H1 (cell line): ENCODE results near the gene EPYC. TPM values are rescaled to one million over a fixed set of nuclear protein-coding genes. Genes with fewer than 3 reads are reported as not detected.

Experiments
- CTCF ChIA-PET: fragments of 300-600 bp; sonication (Branson Sonifier 250); formaldehyde crosslinking; loops from one replicate; lab custom pipeline; 2021; ENCODE audit not compliant: partially characterized antibody; lab: Charles Lee
- POLR2A ChIA-PET: fragments of 300-600 bp; sonication (Branson Sonifier 250); formaldehyde crosslinking; loops from one replicate; lab custom pipeline; 2021; ENCODE audit warnings: inconsistent platforms; ENCODE audit not compliant: partially characterized antibody; lab: Charles Lee
- DNase-seq, 2 experiments: peaks; one replicate each; pipeline versions ENCODE4 v3.0.0 to v3.0.0-alpha.2; 2010 to 2022; ENCODE audit warnings: low spot score in 2 of 2, low read depth in 1 of 2, mixed read lengths in 1 of 2
- FAIRE-seq: peaks from 2 replicates; lab custom pipeline; 2011; peaks lifted over from hg19 to GRCh38; lab: Jason Lieb, UNC
- H2AFZ ChIP-seq: 2 replicates; pipeline ENCODE4 v1.8.1; 2012; ENCODE audit warnings: low read length, inconsistent platforms
- H2AK5ac ChIP-seq: 2 replicates; pipeline ENCODE4 v1.6.1; 2013; ENCODE audit warnings: low read depth, low read length
- H2BK120ac ChIP-seq: replicated peaks from 2 replicates; pipeline ENCODE3; 2013; ENCODE audit warnings: low read depth, low read length, inconsistent platforms
- H2BK12ac ChIP-seq: 2 replicates; pipeline ENCODE4 v1.6.1; 2013; ENCODE audit warnings: low read depth, low read length
- H2BK15ac ChIP-seq: 2 replicates; pipeline ENCODE4 v1.6.1; 2013; ENCODE audit warnings: low read length
- H2BK20ac ChIP-seq: 2 replicates; pipeline ENCODE4 v1.6.1; 2013; ENCODE audit warnings: low read length
- H2BK5ac ChIP-seq: 2 replicates; pipeline ENCODE4 v1.6.1; 2013; ENCODE audit warnings: low read depth, low read length
- H3K14ac ChIP-seq: 2 replicates; pipeline ENCODE4 v1.6.1; 2013; ENCODE audit warnings: inconsistent platforms; ENCODE audit not compliant: insufficient read length
- H3K18ac ChIP-seq: 2 replicates; pipeline ENCODE4 v1.6.1; 2013; ENCODE audit warnings: low read length; ENCODE audit errors: extremely low read depth
- H3K23ac ChIP-seq: 2 replicates; pipeline ENCODE4 v1.6.1; 2013; ENCODE audit warnings: inconsistent platforms; ENCODE audit not compliant: insufficient read length
- H3K23me2 ChIP-seq: 2 replicates; pipeline ENCODE4 v1.6.1; 2013; ENCODE audit warnings: low read depth, low read length
- H3K27ac ChIP-seq: 2 replicates; pipeline ENCODE4 v1.6.1; 2011; ENCODE audit warnings: low read depth, low read length, inconsistent platforms
- H3K27me3 ChIP-seq, 4 experiments: replicated peaks in 1 of 4; 1 replicate in 1 of 4; 2 replicates in 3 of 4; pipeline versions ENCODE4 v1.6.1 to v1.8.1; 2011 to 2013; ENCODE audit warnings: low read length in 3 of 4, mild to moderate bottlenecking in 3 of 4, inconsistent platforms in 2 of 4, mixed read lengths in 2 of 4, moderate library complexity in 1 of 4; ENCODE audit not compliant: control insufficient read depth in 3 of 4, insufficient read depth in 3 of 4; ENCODE audit errors: extremely low read depth in 1 of 4
- H3K36me3 ChIP-seq, 4 experiments: 2 replicates each; pipeline versions ENCODE4 v1.6.1 to v1.8.1; 2011 to 2013; ENCODE audit warnings: mild to moderate bottlenecking in 4 of 4, low read length in 3 of 4, moderate library complexity in 2 of 4, control low read depth in 1 of 4, inconsistent platforms in 1 of 4; ENCODE audit not compliant: insufficient read depth in 4 of 4, control insufficient read depth in 2 of 4
- H3K4ac ChIP-seq: replicated peaks from 2 replicates; pipeline ENCODE3; 2013; ENCODE audit warnings: low read length, low read depth, mixed read lengths, inconsistent platforms; ENCODE audit not compliant: insufficient read length
- H3K4me1 ChIP-seq, 4 experiments: replicated peaks in 1 of 4; 1 replicate in 1 of 4; 2 replicates in 3 of 4; pipeline versions ENCODE4 v1.6.1 to v1.8.1; 2011 to 2013; ENCODE audit warnings: low read length in 3 of 4, inconsistent platforms in 2 of 4, mixed read lengths in 1 of 4; ENCODE audit not compliant: insufficient read depth in 4 of 4, control insufficient read depth in 3 of 4
- H3K4me2 ChIP-seq, 2 experiments: 2 replicates each; pipeline versions ENCODE4 v1.6.1 to v1.8.1; 2011 to 2013; ENCODE audit warnings: low read depth in 2 of 2, low read length in 2 of 2, control low read depth in 1 of 2, inconsistent platforms in 1 of 2, mild to moderate bottlenecking in 1 of 2; ENCODE audit not compliant: insufficient read depth in 1 of 2
- H3K4me3 ChIP-seq, 4 experiments: fragments of 200-600, 300-600 bp in 1 of 4; sonication (generic), shearing (Covaris generic), sonication (Bioruptor Twin) in 1 of 4; 2 replicates each; pipeline versions ENCODE4 v1.5.1 to v1.8.1; 2011 to 2016; ENCODE audit warnings: low read length in 4 of 4, low read depth in 3 of 4, control low read depth in 2 of 4, inconsistent platforms in 2 of 4, mild to moderate bottlenecking in 2 of 4, mixed read lengths in 1 of 4, moderate library complexity in 1 of 4; ENCODE audit not compliant: insufficient read depth in 2 of 4; ENCODE audit errors: extremely low read depth in 1 of 4
- H3K56ac ChIP-seq: replicated peaks from 2 replicates; pipeline ENCODE3; 2013; ENCODE audit warnings: low read depth, mild to moderate bottlenecking, mixed read lengths, low read length, inconsistent platforms; ENCODE audit not compliant: insufficient read length
- H3K79me1 ChIP-seq: 2 replicates; pipeline ENCODE4 v1.6.1; 2013; ENCODE audit warnings: low read depth, low read length, control low read depth
- H3K79me2 ChIP-seq, 2 experiments: 2 replicates each; pipeline versions ENCODE4 v1.6.1 to v1.8.1; 2012 to 2013; ENCODE audit warnings: low read length in 2 of 2, mild to moderate bottlenecking in 2 of 2, inconsistent platforms in 1 of 2; ENCODE audit not compliant: insufficient read depth in 2 of 2, control insufficient read depth in 1 of 2
- H3K9ac ChIP-seq, 4 experiments: replicated peaks in 1 of 4; 1 replicate in 1 of 4; 2 replicates in 3 of 4; pipeline versions ENCODE4 v1.6.1 to v1.8.1; 2011 to 2013; ENCODE audit warnings: low read depth in 3 of 4, low read length in 3 of 4, control low read depth in 2 of 4, mild to moderate bottlenecking in 2 of 4, moderate library complexity in 2 of 4, inconsistent platforms in 1 of 4; ENCODE audit errors: extremely low read depth in 1 of 4
- H3K9me3 ChIP-seq, 2 experiments: 2 replicates each; pipeline versions ENCODE4 v1.6.1 to v1.8.1; 2012 to 2013; ENCODE audit warnings: mild to moderate bottlenecking in 2 of 2, moderate library complexity in 2 of 2, control low read depth in 1 of 2, inconsistent platforms in 1 of 2, low read depth in 1 of 2, low read length in 1 of 2, mixed read lengths in 1 of 2; ENCODE audit not compliant: insufficient read depth in 2 of 2
- H4K20me1 ChIP-seq, 2 experiments: replicated peaks in 1 of 2; 2 replicates each; pipeline versions ENCODE3 to v1.8.1; 2011 to 2013; ENCODE audit warnings: inconsistent platforms in 2 of 2, low read length in 2 of 2, mild to moderate bottlenecking in 1 of 2; ENCODE audit not compliant: insufficient read depth in 2 of 2, control insufficient read depth in 1 of 2
- H4K5ac ChIP-seq: 2 replicates; pipeline ENCODE4 v1.6.1; 2013; ENCODE audit warnings: low read length, low read depth, mixed read lengths, inconsistent platforms; ENCODE audit not compliant: insufficient read length
- H4K8ac ChIP-seq: 2 replicates; pipeline ENCODE4 v1.8.0; 2013; ENCODE audit warnings: mild to moderate bottlenecking, moderate library complexity, low read length, inconsistent platforms; ENCODE audit not compliant: insufficient read depth; ENCODE audit errors: extremely low read depth
- H4K91ac ChIP-seq: replicated peaks from 2 replicates; pipeline ENCODE3; 2013; ENCODE audit warnings: low read length, mixed read lengths, inconsistent platforms; ENCODE audit not compliant: insufficient read length
- GTF2F1 ChIP-seq: IDR thresholded peaks from 2 replicates; pipeline ENCODE4 v1.6.1; 2012; ENCODE audit warnings: low read depth, low read length, improper control_type of control experiment, borderline replicate concordance
- NANOG ChIP-seq: IDR thresholded peaks from 2 replicates; pipeline ENCODE4 v1.6.1; 2011; ENCODE audit warnings: low read length, low read depth, mild to moderate bottlenecking, inconsistent platforms; ENCODE audit not compliant: insufficient read depth, poor library complexity, severe bottlenecking
- WGBS, 2 experiments: shearing (Covaris generic) in 1 of 2; methylation state at CpG; one replicate each; pipeline versions ENCODE4 v1.1.6 to v1.1.7; 2013 to 2015; ENCODE audit warnings: low lambda C conversion rate in 2 of 2, mixed read lengths in 2 of 2, inconsistent platforms in 1 of 2, low coverage in 1 of 2, missing lambda C conversion rate in 1 of 2; ENCODE audit not compliant: insufficient replicate concordance in 2 of 2, insufficient coverage in 1 of 2, insufficient read length in 1 of 2; ENCODE audit errors: extremely low coverage in 1 of 2, missing lambda C conversion rate in 1 of 2; 5-methylcytosine and 5-hydroxymethylcytosine counted together
- polyA plus RNA-seq, 7 experiments: library from polyadenylated mRNA; depleted of rRNA in 3 of 7; stranded (reverse) in 5 of 7; unstranded in 2 of 7; fragments of >200 nt in 5 of 7; fragments of 200-250 nt in 2 of 7; gene quantifications; 1 replicate in 5 of 7; 2 replicates in 1 of 7; 4 replicates in 1 of 7; pipeline versions ENCODE4 v1.2.1 to v1.2.3, GENCODE V29; 2011 to 2013; ENCODE audit warnings: missing spikeins in 2 of 7, mixed read lengths in 2 of 7
- total RNA-seq: library from RNA; stranded (reverse); fragmentation: NEBNext Ultra II Directional; extraction: Animal tissue kit (Norgen Biotek cat#: 25700); gene quantifications from 2 replicates; pipeline ENCODE4 v1.2.1, GENCODE V29; 2021
- TF ChIP-seq, protein P1 (sequence below), 3 experiments: IDR thresholded peaks; 1 replicate in 2 of 3; 2 replicates in 1 of 3; pipeline versions ENCODE4 v1.5.1 to v1.6.1; 2011; ENCODE audit warnings: low read length in 3 of 3, mild to moderate bottlenecking in 3 of 3, inconsistent platforms in 2 of 3, low read depth in 1 of 3, moderate library complexity in 1 of 3; ENCODE audit not compliant: insufficient read depth in 1 of 3; ENCODE audit errors: control extremely low read depth in 1 of 3

EPYC gene
- total and polyA plus RNA-seq, 2 of the 8 experiments (the other 6 are each of a cell fraction or from before 2014, with no cell fraction given) = not detected

DNA sequence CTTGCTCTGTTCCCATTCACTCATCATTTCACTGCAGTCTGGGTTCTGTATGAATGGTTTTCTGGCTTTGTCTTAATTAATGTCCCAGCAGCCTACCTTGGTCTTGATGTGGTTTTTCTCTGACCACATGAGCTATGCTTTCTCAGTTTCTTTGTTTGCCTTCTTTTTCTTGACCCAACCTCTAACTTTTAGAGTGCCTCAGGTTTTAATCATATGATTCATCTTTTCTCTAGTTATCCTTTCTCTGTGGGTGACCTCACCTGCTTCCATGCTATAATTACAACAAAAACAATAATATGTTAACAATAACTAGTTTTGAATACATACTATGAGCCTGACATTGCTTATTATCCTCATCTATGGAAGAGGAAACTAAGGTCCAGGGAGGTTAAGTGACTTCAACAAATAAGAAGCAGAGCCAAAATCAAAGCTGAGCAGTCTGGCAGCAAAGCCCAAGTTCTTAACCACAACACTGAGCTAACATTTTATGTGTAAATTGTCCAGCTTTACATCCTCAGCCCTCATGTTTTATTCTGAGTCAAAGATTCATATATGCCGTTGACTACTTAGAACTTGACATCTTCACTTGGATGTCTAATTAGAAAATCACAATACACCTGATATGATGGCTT, 4.7 kb upstream of the EPYC start:
- Histone ChIP-seq H4K8ac (no peak overlapping the region), H2BK12ac (no peak overlapping the region), H3K4me3 (no peak overlapping the region), H2BK15ac (no peak overlapping the region), H4K5ac (no peak overlapping the region), H3K79me1 (no peaks in the 10 kb centered on the region), H3K18ac (no peak overlapping the region), H3K4me1 (no peaks in the 10 kb centered on the region), H2BK5ac (no peak overlapping the region), H3K4me2 (no peak overlapping the region), H3K4ac (no peak overlapping the region), H4K91ac (no peak overlapping the region), H2AFZ (no peak overlapping the region), H3K9me3 (no peaks in the 10 kb centered on the region), H3K79me2 (no peaks in the 10 kb centered on the region), H2BK120ac (no peak overlapping the region), H3K27ac (no peak overlapping the region), H4K20me1 (no peaks in the 10 kb centered on the region), H3K14ac (no peak overlapping the region), H2BK20ac (no peak overlapping the region), H3K27me3 (no peaks in the 10 kb centered on the region), H3K9ac (no peak overlapping the region), H3K23ac (no peak overlapping the region), H2AK5ac (no peak overlapping the region), H3K56ac (no peak overlapping the region), H3K36me3 (no peaks in the 10 kb centered on the region), H3K23me2 (no peaks in the 10 kb centered on the region)
- FAIRE-seq (no peak), DNase-seq (no peak)
- ChIA-PET CTCF (no interaction called here), POLR2A (no interaction called here)
- no peak for TF ChIP-seq GTF2F1
- no peak for TF ChIP-seq NANOG
- TF ChIP-seq, protein P1, sequence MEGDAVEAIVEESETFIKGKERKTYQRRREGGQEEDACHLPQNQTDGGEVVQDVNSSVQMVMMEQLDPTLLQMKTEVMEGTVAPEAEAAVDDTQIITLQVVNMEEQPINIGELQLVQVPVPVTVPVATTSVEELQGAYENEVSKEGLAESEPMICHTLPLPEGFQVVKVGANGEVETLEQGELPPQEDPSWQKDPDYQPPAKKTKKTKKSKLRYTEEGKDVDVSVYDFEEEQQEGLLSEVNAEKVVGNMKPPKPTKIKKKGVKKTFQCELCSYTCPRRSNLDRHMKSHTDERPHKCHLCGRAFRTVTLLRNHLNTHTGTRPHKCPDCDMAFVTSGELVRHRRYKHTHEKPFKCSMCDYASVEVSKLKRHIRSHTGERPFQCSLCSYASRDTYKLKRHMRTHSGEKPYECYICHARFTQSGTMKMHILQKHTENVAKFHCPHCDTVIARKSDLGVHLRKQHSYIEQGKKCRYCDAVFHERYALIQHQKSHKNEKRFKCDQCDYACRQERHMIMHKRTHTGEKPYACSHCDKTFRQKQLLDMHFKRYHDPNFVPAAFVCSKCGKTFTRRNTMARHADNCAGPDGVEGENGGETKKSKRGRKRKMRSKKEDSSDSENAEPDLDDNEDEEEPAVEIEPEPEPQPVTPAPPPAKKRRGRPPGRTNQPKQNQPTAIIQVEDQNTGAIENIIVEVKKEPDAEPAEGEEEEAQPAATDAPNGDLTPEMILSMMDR (IDR thresholded peaks at IDR 0.05; ENCODE audit: control extremely low read depth in 1 of 3, insufficient read depth in 1 of 3, low read depth in 1 of 3, low read length in 3 of 3) = no peak
- WGBS, 2 experiments = 100% methylated on average over 1 of the region's 1 CpG; no CpG with 5 or more reads in 1 of the 2 experiments
